ENCODE measurements around the gene CDH23.

CDH23 gene

DNA sequence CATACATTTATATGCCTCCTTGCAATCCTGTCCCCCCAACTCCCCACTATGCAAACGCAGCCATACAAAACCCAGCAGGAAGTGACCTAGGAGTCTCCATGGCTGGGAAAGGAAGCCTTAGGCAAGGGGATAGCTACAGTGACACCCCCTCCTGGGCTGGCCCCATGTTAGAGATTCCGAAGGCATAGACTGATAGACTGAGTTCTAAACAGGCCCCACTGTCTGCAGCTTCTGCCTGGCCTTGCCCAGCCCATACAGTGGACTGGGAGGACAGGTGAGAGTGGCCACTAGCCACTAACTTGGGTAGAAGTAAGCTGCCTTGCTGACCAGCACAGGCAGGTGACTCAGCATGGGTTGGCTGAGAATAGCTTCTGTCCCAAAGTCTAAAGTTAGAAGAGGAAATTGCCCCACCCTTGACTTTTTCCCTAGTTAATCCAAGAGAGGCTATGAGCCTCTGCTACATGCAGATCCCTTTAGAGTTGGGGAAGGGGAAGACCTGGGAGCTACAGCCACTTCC, 216.6 kb downstream of the CDH23 start:
- no peak for DNase-seq

DNA sequence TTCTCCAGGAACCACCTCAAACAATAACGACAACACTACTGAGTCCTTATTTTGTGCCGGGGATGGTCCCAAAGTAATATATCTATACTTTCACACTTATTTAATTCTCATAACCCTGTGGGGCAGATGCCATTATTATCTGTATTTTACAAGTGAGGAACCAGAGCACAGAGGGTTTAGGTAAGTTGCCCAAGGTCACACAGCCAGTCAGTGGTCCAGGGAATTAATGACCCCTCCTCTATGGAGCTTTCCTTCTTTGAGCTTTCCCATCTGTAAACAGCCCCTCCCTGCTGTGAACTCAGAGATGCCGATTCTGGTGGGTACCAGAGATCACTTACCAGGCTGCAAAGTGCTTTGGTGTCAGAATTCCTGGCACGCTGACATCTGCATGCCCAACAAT, 217.2 kb downstream of the CDH23 start:
- DNase-seq = no peak

DNA sequence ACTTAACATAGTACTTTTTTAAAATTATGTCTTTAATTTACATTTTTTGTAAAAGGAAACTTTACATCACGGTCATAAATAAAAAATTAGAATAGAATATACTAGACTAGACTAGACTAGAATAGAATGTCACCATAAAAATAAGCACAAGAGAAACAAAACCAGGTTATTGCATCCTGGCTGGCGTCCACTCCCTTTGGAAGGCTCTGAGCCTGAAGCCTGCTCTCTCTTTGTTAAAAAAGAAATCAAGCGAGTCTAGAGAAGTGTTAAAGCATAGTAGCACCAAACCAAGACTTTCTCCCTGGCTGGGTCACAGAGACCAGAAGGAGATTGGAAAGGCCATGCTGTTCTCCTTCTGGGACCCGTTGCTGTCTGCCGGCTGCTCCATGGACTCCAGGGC, 218.2 kb downstream of the CDH23 start:
- DNase-seq = no peak

DNA sequence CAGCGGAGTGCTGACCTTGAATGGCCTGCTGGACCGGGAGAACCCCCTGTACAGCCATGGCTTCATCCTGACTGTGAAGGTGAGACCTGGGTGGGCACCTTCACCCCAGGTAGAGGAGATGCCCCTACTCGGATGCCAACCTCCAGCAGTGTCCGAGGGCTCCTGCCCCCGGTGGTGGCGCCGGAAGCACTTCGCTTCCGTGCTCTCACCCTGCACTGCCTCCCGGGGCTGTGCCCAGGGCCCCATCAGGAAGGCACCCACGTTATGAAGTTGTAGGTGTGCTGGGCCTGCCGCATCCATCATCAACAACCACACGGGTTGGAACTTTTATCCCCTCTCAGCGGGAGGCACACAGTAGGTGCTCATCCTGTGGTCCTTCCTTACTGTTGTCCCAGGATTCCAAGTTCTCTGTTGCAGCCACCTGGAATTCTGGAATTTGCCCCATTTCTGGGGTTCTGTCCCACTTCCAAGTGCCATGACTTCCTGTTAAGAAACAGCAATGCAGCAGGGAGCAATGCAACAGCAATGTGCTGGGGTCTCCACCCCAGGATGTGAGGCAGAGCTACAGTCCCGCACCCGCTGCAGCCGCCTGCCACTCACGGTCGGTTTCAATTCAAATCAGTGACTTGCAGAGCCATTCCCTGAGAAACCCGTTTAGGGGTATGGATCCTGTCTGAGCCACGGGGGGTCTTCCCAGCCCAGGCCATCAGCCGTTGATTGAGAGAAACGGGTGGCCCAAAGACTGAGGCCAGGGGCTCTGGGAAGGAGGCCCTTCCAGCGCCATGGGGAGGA, 219.0 kb downstream of the CDH23 start:
- no peak for DNase-seq

DNA sequence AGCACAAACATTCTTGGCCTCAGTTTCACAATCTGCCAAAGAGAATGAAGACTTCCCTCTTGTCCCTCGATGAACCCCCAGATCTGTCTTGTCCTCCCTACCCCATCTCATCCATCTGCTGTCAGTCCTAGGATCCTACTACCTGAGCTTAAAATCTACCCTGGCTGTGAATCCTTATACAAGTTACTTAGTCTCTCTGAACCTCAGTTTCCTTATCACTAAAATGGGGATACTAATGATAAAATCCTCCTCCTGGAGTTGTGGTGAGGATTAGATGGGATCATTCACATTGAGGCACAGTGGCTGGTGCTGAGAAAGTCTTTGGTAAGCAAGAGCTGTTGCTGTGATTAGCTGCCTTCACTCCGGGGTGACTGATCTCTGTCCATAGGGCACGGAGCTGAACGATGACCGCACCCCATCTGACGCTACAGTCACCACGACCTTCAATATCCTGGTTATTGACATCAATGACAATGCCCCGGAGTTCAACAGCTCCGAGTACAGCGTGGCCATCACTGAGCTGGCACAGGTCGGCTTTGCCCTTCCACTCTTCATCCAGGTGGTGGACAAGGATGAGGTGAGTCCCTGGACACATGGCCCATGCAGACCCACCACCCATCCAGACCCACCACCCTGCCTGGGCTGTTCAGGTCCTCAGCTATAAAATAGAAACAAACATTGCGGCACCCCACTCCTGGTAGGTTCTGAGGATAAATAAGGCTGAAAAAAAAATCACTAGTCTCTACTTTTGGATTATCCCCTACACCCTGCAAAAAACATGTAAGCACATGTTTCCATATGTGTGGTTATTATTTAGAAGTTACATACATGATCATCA, 220.3 kb downstream of the CDH23 start:
- no peak for DNase-seq

DNA sequence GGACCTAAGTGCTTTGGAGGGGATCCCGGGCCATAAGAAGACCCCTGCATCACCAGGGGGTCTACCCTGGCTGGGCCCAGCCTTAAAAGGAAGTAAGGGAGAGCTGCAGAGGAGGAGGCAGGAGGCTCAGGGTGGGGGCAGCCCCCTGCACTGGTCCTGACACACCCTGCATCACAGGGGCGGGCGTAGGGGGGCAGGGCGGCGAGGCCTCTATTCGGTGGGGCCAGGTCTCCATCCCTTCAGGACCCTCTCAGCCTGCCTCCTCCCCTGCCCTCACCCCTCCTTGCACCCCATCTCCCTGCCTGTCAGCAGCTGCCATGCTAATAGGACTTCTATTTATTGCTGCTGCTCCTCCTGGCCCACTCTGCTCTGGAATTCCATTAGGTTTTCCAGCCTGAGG, 221.5 kb downstream of the CDH23 start:
- no peak for DNase-seq

DNA sequence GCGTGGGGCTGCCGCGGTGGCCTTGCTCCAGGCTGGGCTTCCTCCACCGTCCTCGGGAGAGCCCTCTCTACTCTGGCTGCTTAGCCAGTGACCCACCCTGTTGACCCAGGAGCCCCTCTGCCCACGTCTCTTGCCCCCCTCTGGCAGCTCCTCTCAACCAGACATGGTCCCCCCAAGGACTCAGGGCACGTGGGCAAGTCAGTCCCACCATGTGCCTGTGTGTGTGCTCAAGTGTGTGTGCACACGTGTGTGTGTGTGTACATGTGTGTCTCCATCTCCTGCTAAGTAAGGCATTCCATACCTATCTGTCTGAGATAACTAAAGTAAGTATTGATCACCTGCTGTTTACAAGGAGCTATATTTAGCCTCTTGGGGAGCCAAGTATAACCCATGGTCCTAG, 221.9 kb downstream of the CDH23 start:
- DNase-seq = no peak

DNA sequence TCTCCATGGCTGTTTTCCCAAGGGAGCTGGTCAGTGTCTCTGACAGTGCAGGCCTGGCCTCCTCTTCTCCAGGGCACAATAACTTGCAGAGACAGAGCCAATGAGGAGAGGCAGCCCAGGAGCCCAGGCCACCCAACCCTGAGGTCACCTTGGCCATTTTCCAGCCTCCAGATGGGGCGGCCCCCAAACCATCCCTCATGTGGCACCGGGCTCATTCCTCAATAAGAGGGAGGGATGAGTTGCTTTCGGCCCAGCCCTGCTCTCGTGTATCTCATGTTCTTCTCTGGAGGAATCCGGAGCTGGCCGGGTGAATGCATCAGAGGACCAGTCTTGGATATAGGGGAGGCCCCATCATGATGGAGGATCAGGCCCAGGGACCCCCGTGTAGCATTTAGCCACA, 223.9 kb downstream of the CDH23 start:
- DNase-seq = no peak

DNA sequence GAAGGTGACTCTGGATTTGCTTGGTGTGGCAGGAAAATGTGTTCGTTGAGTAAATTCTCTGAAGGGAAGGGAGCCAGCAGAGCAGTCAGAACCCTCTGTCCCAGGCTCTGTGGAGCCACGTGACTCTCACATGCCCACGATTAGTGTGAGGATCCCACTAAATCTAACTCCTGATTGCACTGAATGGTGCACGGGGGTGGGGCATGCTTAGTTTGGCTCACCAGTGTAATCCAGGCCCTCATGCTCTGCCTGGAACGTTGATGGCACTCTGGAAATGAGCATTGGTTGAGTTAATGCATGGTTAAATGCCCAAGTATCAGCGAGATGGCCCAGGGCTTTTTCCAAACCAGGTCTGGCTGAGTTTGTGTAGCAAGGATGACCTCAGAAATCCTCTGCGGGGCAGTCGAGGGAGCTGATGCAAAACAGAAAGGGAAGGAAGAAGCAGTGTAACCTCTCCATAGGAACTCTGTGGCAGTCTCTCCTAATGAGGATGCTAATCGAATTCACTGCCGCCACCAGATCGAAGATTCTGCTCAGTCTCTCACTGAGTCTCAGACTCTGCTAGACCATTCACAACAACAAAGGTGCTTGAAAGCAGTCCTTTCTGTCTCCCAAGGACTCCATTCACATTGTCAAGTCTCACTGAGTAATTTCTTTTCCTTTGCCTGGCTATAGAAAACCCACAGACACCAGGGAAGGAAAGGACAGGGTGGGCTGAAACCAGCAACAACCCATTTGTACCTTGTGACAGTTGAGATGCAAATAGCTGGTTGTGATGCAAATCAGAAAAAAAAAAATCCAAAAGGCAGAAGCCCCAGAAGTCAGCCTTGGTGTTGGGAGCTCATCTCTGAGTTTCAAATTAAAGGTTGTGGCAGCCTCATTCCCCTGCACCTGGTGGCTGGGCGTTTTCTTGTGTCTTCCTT, 224.8 kb downstream of the CDH23 start:
- no peak for DNase-seq

DNA sequence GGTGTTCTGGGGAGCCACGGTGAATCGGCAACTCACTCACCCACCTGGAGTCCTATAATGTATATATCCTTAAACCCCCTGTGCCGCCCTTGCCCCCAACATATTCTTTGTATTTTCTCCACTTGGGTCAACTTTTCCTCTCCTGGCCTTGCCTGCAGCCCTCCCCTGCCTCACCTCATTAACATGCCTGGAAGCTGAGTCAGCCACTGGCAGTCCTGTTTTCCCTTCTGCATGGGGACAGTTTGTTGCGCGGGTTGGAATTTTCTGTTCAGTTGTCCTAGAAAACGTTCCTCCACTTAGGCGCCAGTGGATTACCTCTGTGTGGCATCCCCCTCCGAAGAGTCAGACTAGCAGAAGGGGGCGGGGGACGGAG, 225.4 kb downstream of the CDH23 start:
- DNase-seq = no peak

DNA sequence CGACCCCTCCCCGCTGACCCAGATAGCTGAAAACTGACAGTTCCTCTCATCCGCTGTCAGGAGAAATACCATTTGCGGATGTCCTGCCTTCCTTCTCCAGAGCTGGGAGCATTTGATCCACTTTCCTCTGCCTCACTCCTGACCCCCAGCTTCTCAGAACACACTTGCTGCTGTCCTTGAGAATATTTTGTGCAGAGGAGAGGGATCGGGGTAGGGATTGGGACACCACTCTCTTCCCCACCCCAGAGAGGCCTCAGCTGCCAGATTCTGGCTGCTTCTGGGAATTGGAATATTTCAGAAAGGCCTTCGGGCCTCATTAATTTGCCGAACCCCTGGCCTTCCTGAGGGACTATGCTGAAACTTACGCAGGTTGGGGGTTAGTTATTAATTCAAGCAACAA, 225.9 kb downstream of the CDH23 start:
- no peak for DNase-seq

DNA sequence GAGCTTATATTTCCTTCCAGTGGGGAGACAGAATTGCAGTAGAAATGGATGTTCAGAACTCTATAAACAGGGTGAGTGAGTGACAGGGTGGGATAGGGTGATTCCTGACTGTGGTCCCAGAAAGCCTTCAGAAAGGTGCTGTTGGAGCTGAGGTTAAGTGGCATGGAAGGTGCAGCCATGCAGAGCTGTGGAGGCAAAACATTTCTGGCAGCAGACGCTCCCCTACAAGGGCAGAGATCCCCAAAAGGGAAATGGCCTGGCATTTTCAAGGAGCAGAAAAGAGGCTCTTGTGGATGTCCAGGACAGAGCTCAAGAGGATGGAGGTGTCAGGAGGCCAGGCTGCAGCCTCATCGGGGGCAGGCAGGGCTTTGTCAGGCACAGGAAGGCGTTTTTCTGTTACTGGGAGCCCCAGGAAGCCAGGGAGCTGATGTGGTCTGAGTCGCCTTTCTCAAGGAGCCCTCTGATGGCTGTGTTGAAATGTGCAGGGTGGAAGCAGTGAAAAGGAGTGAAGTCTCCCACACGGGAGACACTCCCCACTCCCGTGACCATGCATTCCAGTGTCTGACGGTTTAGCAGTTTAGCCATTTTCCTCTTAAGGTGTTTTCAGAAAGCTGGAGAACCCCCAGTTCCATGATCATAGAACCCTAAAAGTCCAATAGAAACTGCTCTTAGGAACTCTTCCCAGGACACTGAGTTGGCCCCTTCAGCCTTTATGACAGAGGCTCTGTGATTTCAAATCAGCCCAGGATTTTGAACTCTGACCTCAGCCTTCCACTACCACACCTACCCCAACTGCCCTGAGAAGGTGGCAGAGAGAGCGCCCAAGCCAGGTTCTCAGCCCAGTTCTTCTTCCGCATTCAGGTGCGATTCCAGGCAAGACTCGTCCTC, 226.6 kb downstream of the CDH23 start:
- DNase-seq = peak; percentile 9

DNA sequence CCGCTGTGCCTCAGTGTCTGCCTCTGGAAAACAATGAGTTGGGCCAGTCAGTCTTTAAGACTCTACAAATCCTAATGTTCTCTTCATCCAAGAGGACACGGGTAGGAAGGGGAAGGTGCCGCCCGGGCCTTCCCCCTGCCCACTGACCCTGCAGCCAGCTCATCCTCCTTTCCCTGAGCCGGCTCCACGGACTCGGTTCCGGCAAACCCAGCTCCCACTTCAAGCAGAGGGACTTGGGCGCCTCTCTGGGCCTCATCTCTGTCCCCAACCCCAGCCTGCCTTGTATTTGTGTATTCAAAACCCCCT, 227.2 kb downstream of the CDH23 start:
- no peak for DNase-seq

DNA sequence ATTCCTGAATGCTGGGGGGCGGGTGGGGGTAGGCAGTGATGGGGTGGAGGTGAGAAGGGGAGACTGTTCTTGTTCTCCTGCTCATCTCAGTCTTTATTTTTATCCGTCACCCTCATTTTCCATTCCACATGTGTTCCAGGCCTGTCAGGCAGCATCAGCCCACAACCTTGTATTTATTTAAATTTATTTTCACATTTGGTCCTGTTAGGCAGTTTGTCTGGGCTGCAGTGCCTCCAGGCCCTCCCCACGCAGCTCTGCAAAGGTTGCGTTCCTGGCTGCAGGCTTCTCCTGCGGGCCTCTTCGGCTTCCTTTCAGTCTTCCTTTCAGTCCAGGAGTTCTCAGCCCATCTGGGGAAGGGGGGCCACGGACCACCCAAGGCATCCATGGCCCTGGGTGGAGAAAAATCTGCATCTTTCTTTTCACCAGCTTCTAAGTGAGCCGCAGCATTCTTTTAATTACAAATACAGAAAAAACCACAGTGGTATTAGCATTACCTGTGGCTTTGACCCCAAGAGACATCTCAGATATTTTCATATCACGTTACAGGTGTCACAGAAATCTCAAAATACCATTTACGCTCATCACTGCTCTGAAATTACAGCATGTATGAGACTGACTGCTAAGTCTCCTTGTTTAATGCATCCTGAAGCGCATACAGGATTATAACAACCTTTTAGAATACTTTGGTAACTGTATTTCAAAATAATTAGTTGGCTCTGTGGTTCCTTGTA, 228.9 kb downstream of the CDH23 start:
- no peak for DNase-seq

DNA sequence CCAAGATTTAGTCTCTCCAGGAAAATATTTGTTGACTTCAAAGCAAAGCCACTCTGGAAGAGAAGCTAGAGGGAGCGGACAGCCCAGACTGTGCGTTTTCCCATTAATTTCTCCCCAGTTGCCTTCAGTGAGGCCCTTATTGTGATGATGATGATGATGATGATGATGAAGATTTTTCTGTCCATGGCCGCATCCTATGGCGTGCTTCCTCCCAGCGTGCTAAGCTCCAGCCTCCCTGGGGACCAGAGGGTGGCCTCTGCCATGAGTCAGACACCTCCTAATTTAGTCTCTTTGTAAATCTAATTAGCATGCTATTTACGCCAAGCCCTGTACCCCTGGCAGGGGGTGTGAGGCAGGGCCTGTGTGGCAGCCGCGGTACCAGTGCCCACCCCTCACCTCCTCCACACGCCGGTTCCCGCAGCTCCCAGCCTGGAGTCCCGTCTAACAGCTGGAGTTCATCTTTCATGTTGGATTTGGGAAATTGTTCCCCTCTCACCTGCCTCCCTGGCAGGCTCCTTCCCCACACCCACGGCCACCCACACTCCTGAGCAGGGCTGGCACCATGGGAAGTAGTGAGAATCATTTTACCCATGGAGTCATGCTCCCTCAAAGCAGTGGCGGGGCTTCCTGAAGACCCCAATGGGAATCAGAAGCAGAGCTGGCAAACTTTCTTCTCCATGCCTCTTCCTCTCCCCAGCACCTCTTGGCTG, 230.7 kb downstream of the CDH23 start:
- no peak for DNase-seq

DNA sequence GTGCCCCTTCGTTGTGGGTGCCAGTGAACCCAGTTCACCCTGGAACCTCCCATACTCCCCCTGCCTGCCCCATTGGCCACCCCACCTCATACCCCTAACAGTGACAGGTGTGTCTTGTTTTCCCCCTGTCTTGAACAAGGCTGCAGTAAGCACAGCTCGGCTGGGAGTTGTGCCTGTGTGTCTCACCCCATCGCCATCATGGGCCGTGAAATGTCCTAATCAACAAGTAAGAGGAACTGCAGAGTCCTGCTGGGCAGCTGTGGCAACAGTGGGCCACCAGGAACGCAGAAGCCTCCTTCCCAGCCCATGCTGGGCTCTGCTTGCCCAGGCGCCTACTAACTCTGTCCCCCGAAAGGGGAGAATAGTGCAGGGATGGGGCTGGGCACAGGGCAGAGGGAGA, 231.2 kb downstream of the CDH23 start:
- DNase-seq = no peak

DNA sequence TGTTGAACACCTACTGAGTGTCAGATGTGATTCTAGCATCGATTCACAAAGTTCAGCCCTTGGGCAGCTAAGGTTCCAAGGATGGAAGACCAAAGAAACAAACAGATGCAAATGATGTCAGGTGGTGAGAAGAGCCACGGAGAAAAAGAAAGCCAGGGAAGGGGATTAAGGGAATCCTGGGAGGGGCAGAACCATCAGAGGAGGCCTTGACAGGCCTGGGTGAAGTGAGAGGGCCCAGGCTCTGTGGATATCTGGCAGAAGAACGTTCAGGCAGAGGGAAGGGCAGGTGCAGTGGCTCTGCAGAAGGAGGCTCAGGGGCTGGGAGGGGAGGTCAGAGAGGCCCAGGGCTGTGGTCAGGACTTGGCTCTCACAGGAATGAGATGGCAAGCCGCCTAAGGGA, 232.4 kb downstream of the CDH23 start:
- no peak for DNase-seq

DNA sequence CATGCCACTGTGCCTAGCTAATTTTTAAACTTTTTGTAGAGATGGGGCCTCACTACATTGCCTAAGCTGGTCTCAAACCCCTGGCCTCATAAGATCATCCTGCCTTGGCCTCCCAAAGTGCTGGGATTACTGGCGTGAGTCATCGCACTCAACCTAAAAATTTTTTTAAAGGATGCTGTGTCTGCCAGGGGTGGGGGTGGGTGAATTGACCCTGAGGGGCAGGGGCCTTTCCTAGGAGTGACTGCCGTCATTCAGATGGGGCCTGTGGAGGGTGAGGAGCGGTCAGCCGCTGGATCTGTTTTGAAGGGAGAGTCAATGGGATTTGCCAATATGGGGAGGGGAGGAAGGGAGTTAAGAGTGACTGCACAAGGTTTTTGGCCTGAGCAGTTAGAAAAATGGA, 233.4 kb downstream of the CDH23 start:
- no peak for DNase-seq

DNA sequence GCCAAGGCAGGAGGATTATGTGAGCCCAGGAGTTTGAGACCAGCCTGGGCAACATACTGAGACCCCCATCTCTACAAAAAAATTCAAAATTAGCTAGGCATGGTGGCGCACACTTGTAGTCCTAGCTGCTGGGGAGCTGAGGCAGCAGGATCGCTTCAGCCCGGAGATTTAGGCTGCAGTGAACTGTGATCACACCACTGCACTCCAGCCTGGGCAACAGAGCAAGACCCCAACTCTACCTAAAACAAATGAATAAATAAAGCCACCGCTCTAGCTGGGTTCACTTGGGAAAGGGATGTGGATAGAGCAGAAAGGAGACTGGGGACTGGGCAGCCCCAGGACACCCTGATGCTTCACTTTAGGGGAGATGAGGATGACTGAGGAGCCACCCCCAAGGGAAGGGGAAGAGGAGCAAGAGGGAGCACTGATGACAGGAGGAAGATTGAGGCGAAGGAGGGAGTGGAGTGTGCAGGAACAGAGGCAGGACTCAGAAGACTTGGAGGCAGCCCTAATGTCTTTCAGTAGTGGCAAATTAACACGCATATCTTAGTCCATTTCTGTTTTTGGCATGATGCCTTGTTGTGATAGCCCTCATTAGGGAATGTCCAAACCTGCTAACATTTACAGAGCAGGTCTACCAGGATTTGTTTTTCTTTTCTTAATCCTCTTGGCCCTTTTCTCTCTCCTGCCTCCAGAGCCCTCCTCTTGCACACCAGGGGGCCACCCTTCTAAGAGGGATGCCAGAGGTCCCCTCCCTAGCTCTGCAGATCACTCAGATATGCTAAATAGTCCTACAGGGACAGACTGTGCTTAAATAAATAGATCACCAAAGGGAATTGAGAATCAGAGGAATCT, 234.5 kb downstream of the CDH23 start:
- DNase-seq = no peak
